GM23338 (cell line): ENCODE data around the gene MBNL1. TPM values are rescaled to one million over a fixed set of nuclear protein-coding genes. Genes with fewer than 3 reads are reported as not detected.

ENCODE experiments used
- ATAC-seq: fragments of 200-7000 bp; cut with Tn5 transposase; 3 replicates; pipeline ENCODE4 v1.9.1; 2020
- DNase-seq: peaks from one replicate; pipeline ENCODE4 v3.0.0-alpha.2; 2015; ENCODE audit warnings: low spot score
- H2AFZ ChIP-seq: fragments of 200-600 bp; sonication (generic); 2 replicates; pipeline ENCODE4 v1.8.0; 2016; ENCODE audit warnings: antibody characterized with exemption, mild to moderate bottlenecking, moderate library complexity
- H3F3A ChIP-seq: fragments of 200-600 bp; sonication (generic); replicated peaks from 2 replicates; pipeline ENCODE4 v1.8.0; 2017; ENCODE audit warnings: antibody characterized with exemption, mixed run types, low read depth
- H3K27ac ChIP-seq: fragments of 200-600 bp; sonication (generic); 2 replicates; pipeline ENCODE4 v1.6.1; 2016; ENCODE audit warnings: low read depth
- H3K27me3 ChIP-seq: fragments of 200-600 bp; sonication (generic); 2 replicates; pipeline ENCODE4 v1.8.0; 2016; ENCODE audit warnings: mild to moderate bottlenecking, mixed run types, moderate library complexity; ENCODE audit not compliant: insufficient read depth
- H3K36me3 ChIP-seq: fragments of 200-600 bp; sonication (generic); 2 replicates; pipeline ENCODE4 v1.8.0; 2016; ENCODE audit warnings: mild to moderate bottlenecking; ENCODE audit not compliant: insufficient read depth
- H3K4me1 ChIP-seq: fragments of 200-600 bp; sonication (generic); 2 replicates; pipeline ENCODE4 v1.8.0; 2016; ENCODE audit warnings: mild to moderate bottlenecking, moderate library complexity; ENCODE audit not compliant: insufficient read depth
- H3K4me2 ChIP-seq: fragments of 200-600 bp; sonication (generic); 2 replicates; pipeline ENCODE4 v1.7.1; 2017; ENCODE audit warnings: mixed run types
- H3K4me3 ChIP-seq: fragments of 200-600 bp; sonication (generic); 2 replicates; pipeline ENCODE4 v1.6.1; 2016; ENCODE audit warnings: mixed run types
- H3K79me2 ChIP-seq: fragments of 200-600 bp; sonication (generic); replicated peaks from 2 replicates; pipeline ENCODE4 v1.8.0; 2017; ENCODE audit warnings: mild to moderate bottlenecking; ENCODE audit not compliant: insufficient read depth
- H3K9me2 ChIP-seq: fragments of 200-600 bp; sonication (generic); 2 replicates; pipeline ENCODE4 v1.8.0; 2017; ENCODE audit not compliant: insufficient read depth
- H4K20me1 ChIP-seq: fragments of 200-600 bp; sonication (generic); replicated peaks from 2 replicates; pipeline ENCODE4 v1.8.0; 2017; ENCODE audit warnings: mild to moderate bottlenecking; ENCODE audit not compliant: insufficient read depth
- H3K27ac Mint-ChIP-seq: 2 replicates; pipeline ENCODE4 v1.8.0; 2020; ENCODE audit warnings: inconsistent platforms, mild to moderate bottlenecking, moderate library complexity, mixed read lengths
- H3K27me3 Mint-ChIP-seq: 3 replicates; pipeline ENCODE4 v1.8.0; 2022; ENCODE audit warnings: low read depth, mild to moderate bottlenecking, moderate library complexity, mixed read lengths, inconsistent platforms; ENCODE audit not compliant: insufficient read depth, poor library complexity
- H3K36me3 Mint-ChIP-seq: 3 replicates; pipeline ENCODE4 v1.8.0; 2021; ENCODE audit warnings: low read depth, mild to moderate bottlenecking, inconsistent platforms, moderate library complexity, mixed read lengths
- H3K4me1 Mint-ChIP-seq: 3 replicates; pipeline ENCODE4 v1.8.0; 2020; ENCODE audit warnings: mild to moderate bottlenecking, inconsistent platforms, mixed read lengths
- H3K4me3 Mint-ChIP-seq: 3 replicates; pipeline ENCODE4 v1.8.0; 2021; ENCODE audit warnings: moderate library complexity, mild to moderate bottlenecking, inconsistent platforms, mixed read lengths
- H3K9me3 Mint-ChIP-seq: 3 replicates; pipeline ENCODE4 v1.8.0; 2020; ENCODE audit warnings: moderate library complexity, mild to moderate bottlenecking, inconsistent platforms, mixed read lengths
- CTCF ChIP-seq, 2 experiments: fragments of 200-600 bp in 1 of 2; sonication (generic) in 1 of 2; conservative IDR thresholded peaks; 2 replicates each; pipeline versions ENCODE4 v1.5.1 to v1.6.1; 2016 to 2017; ENCODE audit warnings: antibody characterized with exemption in 2 of 2, low read depth in 2 of 2, mild to moderate bottlenecking in 2 of 2, moderate library complexity in 1 of 2
- ETS1 ChIP-seq: IDR thresholded peaks from 2 replicates; pipeline ENCODE4 v1.6.1; 2016; ENCODE audit warnings: antibody characterized with exemption
- EZH2 ChIP-seq: fragments of 200-600 bp; sonication (generic); IDR thresholded peaks from one replicate; pipeline ENCODE4 v1.8.0; 2017; ENCODE audit warnings: antibody characterized with exemption, mild to moderate bottlenecking, low read depth; ENCODE audit not compliant: unreplicated experiment
- NANOG ChIP-seq: IDR thresholded peaks from 2 replicates; pipeline ENCODE4 v1.6.1; 2016; ENCODE audit warnings: antibody characterized with exemption, borderline replicate concordance
- POLR2AphosphoS5 ChIP-seq: IDR thresholded peaks from 2 replicates; pipeline ENCODE4 v1.6.1; 2016; ENCODE audit warnings: antibody characterized with exemption, low read depth
- ZNF462 ChIP-seq: fragments of 250-450 bp; sonication (Bioruptor Pico); IDR thresholded peaks from 2 replicates; pipeline ENCODE4 v1.5.0; 2020; ENCODE audit warnings: mild to moderate bottlenecking, moderate library complexity
- polyA plus RNA-seq: library from polyadenylated mRNA; unstranded; fragments of >200 nt; fragmentation: Nextera tagmentation; extraction: Ambion mirVana; gene quantifications from 2 replicates; pipeline ENCODE4 v1.2.1, GENCODE V29; 2016
- total RNA-seq: library from RNA; depleted of rRNA; stranded (reverse); fragments of >200 nt; shearing (Covaris generic); gene quantifications from 2 replicates; pipeline ENCODE4 v1.2.3, GENCODE V29; 2014

The MBNL1 gene
- total and polyA plus RNA-seq, 2 experiments from 2014 or later, result 9.4 to 23.2 TPM

- no peak for TF ChIP-seq ZNF462 (CRISPR knock-in tag)
- no peak for TF ChIP-seq NANOG
These were observed 229.2 kb downstream of the MBNL1 start (continued) for GRCh38 chr3:152497890-152498289.

GRCh38 chr3:152499791-152500385 lies 231.2 kb downstream of the MBNL1 start:
- ATAC-seq, result no peak
- Histone ChIP-seq H3K79me2 (no peaks in the 10 kb centered on the region), H3K36me3 (no peaks in the 10 kb centered on the region), H3K4me3 (no peak overlapping the region), H3K4me2 (no peak overlapping the region), H3F3A (no peaks in the 10 kb centered on the region), H4K20me1 (no peaks in the 10 kb centered on the region), H3K27ac (no peak overlapping the region), H3K27me3 (no peaks in the 10 kb centered on the region), H3K9me2 (peaks cover 3% of the 10 kb centered on the region; the same call in 1 of the 2 replicates), H2AFZ (no peak overlapping the region), H3K4me1 (no peaks in the 10 kb centered on the region)
- DNase-seq, result no peak
- Mint-ChIP-seq H3K27me3 (peaks cover 1% of the 10 kb centered on the region), H3K36me3 (no peaks in the 10 kb centered on the region; the same call in 2 of the 3 replicates), H3K4me1 (peaks cover 19% of the 10 kb centered on the region), H3K9me3 (no peaks in the 10 kb centered on the region; the same call in 1 of the 3 replicates), H3K27ac (no peak overlapping the region), H3K4me3 (no peak overlapping the region)
- TF ChIP-seq ETS1 (no peak), EZH2 (no peak), POLR2AphosphoS5 (no peak), CTCF (conservative IDR thresholded peaks at IDR 0.05; ENCODE audit: low read depth in 2 of 2) (no peak)
